ENCODE data around the gene USP7. TPM values are rescaled to one million over a fixed set of nuclear protein-coding genes. Genes with fewer than 3 reads are reported as not detected.

The USP7 gene
- total RNA-seq = 100 to 1,000 TPM; 125 to 139 (median 130) TPM

GRCh38 chr16:8963821-8964441, at the start of gene USP7:
Gene USP7, minus strand, starts transcription at chr16:8963906. Its CDS starts 621 bp downstream, at chr16:8963285.
- peak within 1 kb of the TSS; percentile 82 to 89 (median 86) for H3K4me3 ChIP-seq
- peak; percentile 87 to 96 (median 93) for DNase-seq
- TF ChIP-seq POLR2A (IDR thresholded peaks at IDR 0.05) (peak in 1 of 2 donors; percentile 63), CTCF (IDR thresholded peaks at IDR 0.05) (peak in 1 of 6 experiments; percentile 3)
- H3K9me3 ChIP-seq = no peaks in the 10 kb centered on the region
- no peaks in the 10 kb centered on the region for H3K36me3 ChIP-seq
- no peaks in the 10 kb centered on the region for H3K27me3 ChIP-seq
- peak within 1 kb of the TSS; percentile 80 to 90 (median 89) for H3K27ac ChIP-seq
- H3K4me1 ChIP-seq = peaks cover 4 to 43% (median 22%) of the 10 kb centered on the region in 4 donors

GRCh38 chr16:9013508-9013864, 49.8 kb upstream of the USP7 start:
- TF ChIP-seq POLR2A (IDR thresholded peaks at IDR 0.05) = no peak
- no peak for TF ChIP-seq CTCF (IDR thresholded peaks at IDR 0.05)

GRCh38 chr16:9012848-9013507, 49.3 kb upstream of the USP7 start:
- no peaks in the 10 kb centered on the region for H3K27me3 ChIP-seq
- peaks cover 0 to 6% (median 2%) of the 10 kb centered on the region in 4 donors for H3K9me3 ChIP-seq
- H3K4me1 ChIP-seq = peaks cover 0 to 7% (median 6%) of the 10 kb centered on the region in 4 donors
- no peaks in the 10 kb centered on the region for H3K36me3 ChIP-seq
- no peak overlapping the region for H3K27ac ChIP-seq
- DNase-seq = no peak
- no peak overlapping the region for H3K4me3 ChIP-seq
- TF ChIP-seq POLR2A (IDR thresholded peaks at IDR 0.05) (no peak), CTCF (IDR thresholded peaks at IDR 0.05) (no peak)

More at GRCh38 chr16:9013508-9013864, 49.8 kb upstream of the USP7 start:
- DNase-seq = no peak
- no peaks in the 10 kb centered on the region for H3K36me3 ChIP-seq
- peaks cover 0 to 6% (median 2%) of the 10 kb centered on the region in 4 donors for H3K9me3 ChIP-seq
- peaks cover 0 to 6% (median 5%) of the 10 kb centered on the region in 4 donors for H3K4me1 ChIP-seq
- H3K4me3 ChIP-seq = no peak overlapping the region
- H3K27ac ChIP-seq = no peak overlapping the region
- H3K27me3 ChIP-seq = no peaks in the 10 kb centered on the region

- Histone ChIP-seq H3K36me3 (no peaks in the 10 kb centered on the region), H3K4me1 (peaks cover 0 to 7% (median 6%) of the 10 kb centered on the region in 4 donors), H3K9me3 (peaks cover 0 to 6% (median 2%) of the 10 kb centered on the region in 4 donors), H3K27ac (no peak overlapping the region), H3K4me3 (no peak overlapping the region), H3K27me3 (no peaks in the 10 kb centered on the region)
- DNase-seq = no peak
- no peak for TF ChIP-seq CTCF (IDR thresholded peaks at IDR 0.05)
- TF ChIP-seq POLR2A (IDR thresholded peaks at IDR 0.05) = no peak
These were observed 48.6 kb upstream of the USP7 start for GRCh38 chr16:9012330-9012729.

GRCh38 chr16:9008601-9009260, 45.0 kb upstream of the USP7 start:
- Histone ChIP-seq H3K9me3 (no peaks in the 10 kb centered on the region), H3K27ac (no peak overlapping the region), H3K36me3 (no peaks in the 10 kb centered on the region), H3K27me3 (no peaks in the 10 kb centered on the region), H3K4me3 (peak overlapping the region; percentile 15 to 57 (median 34)), H3K4me1 (peaks cover 0 to 16% (median 6%) of the 10 kb centered on the region in 4 donors)
- DNase-seq = peak; percentile 66 to 90 (median 84)
- TF ChIP-seq CTCF (IDR thresholded peaks at IDR 0.05) = peak; percentile 23 to 86 (median 83)
- no peak for TF ChIP-seq POLR2A (IDR thresholded peaks at IDR 0.05)

All from Peyer's patch (tissue), 4 donors.